Stimulated activated memory B cell treated with anti-CD40 and anti-IgM and Interleukin-4, amounts not matched to agents 10 μg/mL and 1 μg/mL and 100 μg/mL, for 72 hours (primary cell): Measurements from ENCODE around the gene OR4K17.
"Not testable (repeated sequence)": the region's sequence is repeated elsewhere in the genome, so short reads cannot be mapped to it uniquely, and the experiment has no call there.

Experiments
- ATAC-seq: fragments of 150-1000 bp; cut with Tn5 transposase; 2 replicates; pipeline ENCODE4 v1.10.0; 2021
- H3K27ac Mint-ChIP-seq: one replicate; pipeline ENCODE4 v1.8.0; 2022; ENCODE audit warnings: mild to moderate bottlenecking, mixed read lengths
- H3K27me3 Mint-ChIP-seq: one replicate; pipeline ENCODE4 v1.8.0; 2022; ENCODE audit warnings: mixed read lengths
- H3K36me3 Mint-ChIP-seq: one replicate; pipeline ENCODE4 v1.8.0; 2022; ENCODE audit warnings: mixed read lengths
- H3K4me1 Mint-ChIP-seq: one replicate; pipeline ENCODE4 v1.8.0; 2022; ENCODE audit warnings: mixed read lengths
- H3K4me3 Mint-ChIP-seq: one replicate; pipeline ENCODE4 v1.8.0; 2022; ENCODE audit warnings: mild to moderate bottlenecking, moderate library complexity, mixed read lengths
- H3K9me3 Mint-ChIP-seq: one replicate; pipeline ENCODE4 v1.8.0; 2022; ENCODE audit warnings: mixed read lengths

Gene OR4K17, protein sequence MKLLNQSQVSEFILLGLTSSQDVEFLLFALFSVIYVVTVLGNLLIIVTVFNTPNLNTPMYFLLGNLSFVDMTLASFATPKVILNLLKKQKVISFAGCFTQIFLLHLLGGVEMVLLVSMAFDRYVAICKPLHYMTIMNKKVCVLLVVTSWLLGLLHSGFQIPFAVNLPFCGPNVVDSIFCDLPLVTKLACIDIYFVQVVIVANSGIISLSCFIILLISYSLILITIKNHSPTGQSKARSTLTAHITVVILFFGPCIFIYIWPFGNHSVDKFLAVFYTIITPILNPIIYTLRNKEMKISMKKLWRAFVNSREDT

DNA sequence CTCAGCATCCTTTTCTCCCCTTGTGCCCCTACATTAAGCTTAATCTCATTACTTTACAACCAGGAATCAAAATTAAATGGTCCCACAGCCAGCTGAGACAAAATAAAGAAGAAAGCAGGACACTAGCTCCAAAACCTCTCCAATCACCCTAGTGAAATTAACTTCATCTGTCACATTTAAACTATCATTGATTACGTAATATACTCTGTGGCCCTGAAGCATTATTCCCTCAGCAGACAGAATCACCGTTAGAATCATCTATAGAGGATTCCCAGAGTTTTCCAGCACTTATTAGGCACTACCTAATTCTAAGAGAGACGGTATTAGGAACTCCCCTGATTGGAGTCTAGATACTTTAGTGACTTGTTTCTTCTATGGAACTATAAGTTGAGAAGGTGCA, at the start of gene OR4K17:
TSS of gene OR4K17 (plus strand) at position 302 of the 400 bp plus-strand sequence. CDS start 6,761 bp downstream, outside the sequence.
- H3K9me3 Mint-ChIP-seq, result peaks cover 3% of the 10 kb centered on the region
- ATAC-seq, result no peak
- H3K27me3 Mint-ChIP-seq, result no peaks in the 10 kb centered on the region
- H3K36me3 Mint-ChIP-seq, result no peaks in the 10 kb centered on the region
- no peaks in the 10 kb centered on the region for H3K4me1 Mint-ChIP-seq
- H3K27ac Mint-ChIP-seq, result no peak within 1 kb of the TSS
- no peak within 1 kb of the TSS for H3K4me3 Mint-ChIP-seq

DNA sequence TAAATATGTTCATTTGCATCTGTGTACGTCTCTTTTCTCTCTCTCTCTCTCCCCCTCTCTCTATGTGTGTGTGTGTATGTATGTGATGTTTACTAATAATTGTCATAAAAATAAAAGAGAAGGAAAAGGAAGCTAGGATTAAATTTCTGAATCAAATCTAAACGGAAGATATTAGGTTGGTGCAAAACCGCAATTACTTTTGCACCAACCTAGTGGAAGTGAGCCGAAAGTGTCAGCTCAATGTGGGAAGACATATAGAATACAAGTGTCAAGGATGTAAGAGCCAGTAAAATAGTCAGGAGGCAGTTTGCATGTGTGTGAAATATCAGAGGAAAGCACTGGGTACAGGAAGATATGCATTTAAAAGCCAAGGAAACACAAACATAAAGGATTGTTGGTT, 18.5 kb upstream of the OR4K17 start:
- no peak for ATAC-seq
- Mint-ChIP-seq H3K27ac (no peak overlapping the region), H3K4me1 (no peaks in the 10 kb centered on the region), H3K4me3 (no peak overlapping the region), H3K27me3 (no peaks in the 10 kb centered on the region), H3K9me3 (no peaks in the 10 kb centered on the region), H3K36me3 (no peaks in the 10 kb centered on the region)

DNA sequence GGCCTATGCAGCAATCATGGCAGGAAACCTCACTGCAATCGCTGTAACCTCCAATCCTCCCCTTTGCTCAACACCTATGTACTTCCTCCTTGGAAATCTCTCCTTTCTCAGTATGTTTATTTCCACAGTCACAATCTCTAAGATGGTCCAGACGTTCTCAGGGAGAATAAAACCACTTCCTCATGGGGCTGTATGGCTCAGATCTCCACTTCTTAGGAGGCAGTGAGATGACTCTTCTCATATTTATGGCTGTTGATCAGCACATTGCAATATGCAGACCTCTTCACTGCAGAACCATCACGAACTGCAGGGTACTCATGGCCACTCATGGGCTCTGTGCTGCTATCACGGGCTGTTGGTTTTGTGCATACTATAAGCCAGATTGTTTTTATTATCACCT, 17.1 kb upstream of the OR4K17 start:
- ATAC-seq, result no peak
- no peak overlapping the region for H3K4me3 Mint-ChIP-seq
- no peaks in the 10 kb centered on the region for H3K27me3 Mint-ChIP-seq
- no peaks in the 10 kb centered on the region for H3K36me3 Mint-ChIP-seq
- no peaks in the 10 kb centered on the region for H3K9me3 Mint-ChIP-seq
- H3K4me1 Mint-ChIP-seq, result no peaks in the 10 kb centered on the region
- H3K27ac Mint-ChIP-seq, result no peak overlapping the region

DNA sequence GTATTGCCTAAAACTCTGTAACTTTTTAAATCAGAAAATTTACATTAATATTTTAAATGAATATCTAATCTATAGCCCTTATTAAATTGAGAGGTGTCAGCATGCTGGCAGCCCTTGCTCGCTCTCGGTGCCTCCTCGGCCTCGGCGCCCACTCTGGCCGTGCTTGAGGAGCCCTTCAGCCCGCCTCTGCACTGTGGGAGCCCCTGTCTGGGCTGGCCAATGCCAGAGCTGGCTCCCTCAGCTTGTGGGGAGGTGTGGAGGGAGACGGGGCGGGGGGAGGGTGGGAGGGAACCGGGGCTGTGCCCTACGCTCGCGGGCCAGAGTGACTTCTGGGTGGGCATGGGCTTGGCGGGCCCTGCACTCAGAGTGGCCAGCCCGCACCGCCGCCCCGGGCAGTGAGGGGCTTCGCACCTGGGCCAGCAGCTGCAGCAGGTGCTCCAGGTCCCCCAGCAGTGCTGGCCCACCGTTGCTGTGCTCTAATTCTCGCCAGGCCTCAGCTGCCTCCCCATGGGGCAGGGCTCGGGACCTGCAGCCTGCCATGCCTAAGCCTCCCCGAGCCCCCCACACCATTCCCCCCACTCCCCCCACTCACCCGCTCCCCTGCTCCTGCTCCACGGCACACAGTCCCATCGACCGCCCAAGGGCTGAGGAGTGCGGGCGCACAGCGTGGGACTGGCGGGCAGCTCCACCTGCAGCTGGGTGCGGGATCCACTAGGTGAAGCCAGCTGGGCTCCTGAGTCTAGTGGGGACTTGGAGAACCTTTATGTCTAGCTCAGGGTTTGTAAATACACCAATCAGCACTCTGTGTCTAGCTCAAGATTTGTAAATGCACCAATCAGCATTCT, 11.4 kb upstream of the OR4K17 start:
- H3K27me3 Mint-ChIP-seq, H3K9me3 Mint-ChIP-seq, H3K27ac Mint-ChIP-seq, H3K36me3 Mint-ChIP-seq, H3K4me3 Mint-ChIP-seq, H3K4me1 Mint-ChIP-seq, ATAC-seq: not testable (repeated sequence)

DNA sequence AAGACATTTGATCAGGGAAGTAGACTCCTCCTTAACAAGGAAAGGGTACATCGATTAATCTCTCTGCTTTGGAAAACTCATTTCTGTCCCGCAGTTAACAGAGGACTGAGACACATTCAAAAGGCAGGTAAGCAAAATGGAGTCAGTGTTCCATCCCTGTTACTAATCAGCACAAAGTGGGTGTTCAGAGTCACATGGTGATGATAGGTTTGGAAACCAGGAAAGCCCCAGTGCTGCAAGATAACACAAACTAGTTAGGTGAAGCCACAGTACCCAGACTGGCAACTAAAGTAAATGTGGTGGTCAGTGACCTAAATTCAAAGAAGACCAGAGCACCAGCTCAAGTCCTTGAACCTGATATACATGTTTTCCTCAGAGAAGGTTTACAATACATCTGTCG, 1.8 kb downstream of the OR4K17 start:
- H3K36me3 Mint-ChIP-seq, result no peaks in the 10 kb centered on the region
- no peaks in the 10 kb centered on the region for H3K9me3 Mint-ChIP-seq
- no peak overlapping the region for H3K27ac Mint-ChIP-seq
- ATAC-seq, result no peak
- no peaks in the 10 kb centered on the region for H3K4me1 Mint-ChIP-seq
- no peaks in the 10 kb centered on the region for H3K27me3 Mint-ChIP-seq
- no peak overlapping the region for H3K4me3 Mint-ChIP-seq

DNA sequence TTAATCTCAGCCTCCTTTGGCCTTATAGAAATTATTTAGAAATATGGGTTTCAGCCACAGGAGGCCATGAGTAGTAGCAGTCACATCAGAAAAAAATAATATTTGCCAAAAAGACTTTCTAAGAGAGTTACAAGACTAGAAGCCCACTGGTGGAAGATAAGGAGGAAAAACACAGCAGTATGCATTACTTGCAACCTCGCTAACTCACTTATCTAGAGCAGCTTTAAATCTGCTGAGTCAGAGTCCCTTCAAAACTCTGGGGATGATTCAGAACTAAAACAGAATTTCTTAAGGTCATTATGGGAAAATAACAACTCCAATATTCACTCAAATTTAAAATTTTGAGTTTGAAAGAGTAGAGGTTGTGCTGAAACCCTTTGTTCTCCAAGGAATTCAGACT, 6.2 kb downstream of the OR4K17 start:
- ATAC-seq, result no peak
- Mint-ChIP-seq H3K27ac (no peak overlapping the region), H3K4me3 (no peak overlapping the region), H3K4me1 (no peaks in the 10 kb centered on the region), H3K27me3 (peaks cover 14% of the 10 kb centered on the region), H3K36me3 (no peaks in the 10 kb centered on the region), H3K9me3 (peaks cover 22% of the 10 kb centered on the region)

DNA sequence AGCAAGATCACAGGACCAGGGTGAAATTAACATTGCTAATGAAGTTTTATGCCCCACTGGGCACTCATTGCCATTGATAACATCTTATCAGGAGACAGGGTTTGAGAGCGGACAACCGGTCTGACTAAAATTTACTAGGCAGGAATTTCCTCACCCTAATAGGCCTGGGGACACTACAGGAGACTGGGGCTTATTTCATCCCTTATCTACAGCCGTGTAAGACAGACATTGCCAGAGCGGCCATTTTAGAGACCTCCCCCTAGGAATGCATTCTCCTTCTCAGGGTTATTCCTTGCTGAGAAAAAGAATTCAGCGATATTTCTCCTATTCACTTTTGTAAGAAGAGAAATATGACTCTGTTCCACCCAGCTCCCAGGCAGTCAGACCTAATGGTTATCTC, 8.3 kb downstream of the OR4K17 start:
- H3K9me3 Mint-ChIP-seq, result peaks cover 22% of the 10 kb centered on the region
- H3K27me3 Mint-ChIP-seq, result peaks cover 16% of the 10 kb centered on the region
- no peaks in the 10 kb centered on the region for H3K36me3 Mint-ChIP-seq
- no peaks in the 10 kb centered on the region for H3K4me1 Mint-ChIP-seq
- no peak for ATAC-seq
- H3K4me3 Mint-ChIP-seq, result no peak overlapping the region
- H3K27ac Mint-ChIP-seq, result no peak overlapping the region

DNA sequence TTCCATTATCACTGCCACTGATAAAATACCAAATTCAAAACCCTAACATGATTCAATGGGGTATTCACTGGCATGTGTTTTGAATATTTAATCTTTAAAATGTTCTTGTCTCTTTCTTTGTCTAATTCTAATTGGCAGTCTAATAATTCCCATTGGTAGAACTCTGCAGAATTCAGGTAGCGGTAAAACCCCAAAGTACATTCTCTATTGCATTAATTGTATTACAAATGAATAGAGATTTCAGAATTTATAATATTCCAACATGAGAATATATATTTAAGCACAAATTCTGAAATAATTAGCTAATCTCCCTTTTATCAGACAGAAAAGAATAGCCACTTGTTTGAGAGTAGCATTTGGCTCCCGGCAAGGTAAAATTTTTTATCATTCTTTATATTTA, 28.0 kb downstream of the OR4K17 start, which contains the start of gene OR4N5:
TSS of gene OR4N5 (plus strand) at position 301 of the 400 bp plus-strand sequence. CDS start 4,916 bp downstream, outside the sequence.
- ATAC-seq, result no peak
- Mint-ChIP-seq H3K27me3 (peaks cover 34% of the 10 kb centered on the region), H3K27ac (no peak within 1 kb of the TSS), H3K9me3 (peaks cover 3% of the 10 kb centered on the region), H3K36me3 (no peaks in the 10 kb centered on the region), H3K4me1 (no peaks in the 10 kb centered on the region), H3K4me3 (no peak within 1 kb of the TSS)

DNA sequence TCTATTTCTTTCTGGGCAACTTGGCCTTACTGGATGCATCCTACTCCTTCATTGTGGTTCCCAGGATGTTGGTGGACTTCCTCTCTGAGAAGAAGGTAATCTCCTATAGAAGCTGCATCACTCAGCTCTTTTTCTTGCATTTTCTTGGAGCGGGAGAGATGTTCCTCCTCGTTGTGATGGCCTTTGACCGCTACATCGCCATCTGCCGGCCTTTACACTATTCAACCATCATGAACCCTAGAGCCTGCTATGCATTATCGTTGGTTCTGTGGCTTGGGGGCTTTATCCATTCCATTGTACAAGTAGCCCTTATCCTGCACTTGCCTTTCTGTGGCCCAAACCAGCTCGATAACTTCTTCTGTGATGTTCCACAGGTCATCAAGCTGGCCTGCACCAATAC, 33.4 kb downstream of the OR4K17 start:
- Mint-ChIP-seq H3K36me3 (no peaks in the 10 kb centered on the region), H3K27ac (no peak overlapping the region), H3K4me1 (no peaks in the 10 kb centered on the region), H3K4me3 (no peak overlapping the region), H3K27me3 (peaks cover 19% of the 10 kb centered on the region), H3K9me3 (peaks cover 4% of the 10 kb centered on the region)
- ATAC-seq, result no peak

DNA sequence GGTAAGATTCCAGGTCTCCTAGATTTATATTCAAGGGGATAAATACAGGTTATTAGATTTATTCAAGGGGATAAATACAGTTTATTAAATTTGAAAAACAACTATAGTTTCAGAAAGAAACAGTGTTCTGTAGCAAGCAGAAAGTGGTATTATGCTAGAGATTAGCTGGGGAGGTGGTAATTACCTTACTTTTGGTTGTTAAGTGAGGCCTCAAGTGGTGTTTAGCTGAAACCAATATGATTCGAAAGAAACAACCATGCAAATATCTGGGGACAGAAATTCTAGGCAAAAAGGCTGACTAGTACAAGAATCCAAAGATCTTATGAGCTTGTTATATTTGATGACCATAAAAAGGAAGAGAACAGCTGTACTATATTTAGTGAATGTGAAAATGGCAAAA, 34.3 kb downstream of the OR4K17 start:
- no peak overlapping the region for H3K4me3 Mint-ChIP-seq
- H3K4me1 Mint-ChIP-seq, result no peaks in the 10 kb centered on the region
- ATAC-seq, result no peak

DNA sequence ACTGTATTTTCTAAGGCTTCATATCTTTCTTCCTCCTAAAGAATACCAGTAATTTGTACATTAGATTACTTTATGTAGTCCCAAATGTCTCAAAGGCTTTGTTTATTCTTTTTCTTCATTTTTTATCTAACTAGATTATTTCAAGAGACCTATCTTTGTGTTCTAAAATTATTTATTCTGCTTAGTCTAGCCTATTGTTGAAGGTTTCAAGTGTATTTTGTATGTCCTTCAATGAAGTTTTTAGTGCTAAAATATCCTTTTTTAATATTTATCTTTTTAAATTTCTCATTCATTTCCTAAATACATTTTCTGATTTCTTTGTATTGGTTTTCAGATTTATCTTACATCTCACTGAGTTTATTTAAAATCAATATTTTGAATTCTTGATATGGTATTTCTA, 53.9 kb downstream of the OR4K17 start:
- Mint-ChIP-seq H3K9me3 (peaks cover 19% of the 10 kb centered on the region), H3K4me3 (no peak overlapping the region)
- ATAC-seq, result no peak

More for the DNA sequence above, 34.3 kb downstream of the OR4K17 start:
- Mint-ChIP-seq H3K27me3 (peaks cover 22% of the 10 kb centered on the region), H3K9me3 (peaks cover 5% of the 10 kb centered on the region), H3K27ac (no peak overlapping the region), H3K36me3 (no peaks in the 10 kb centered on the region)

DNA sequence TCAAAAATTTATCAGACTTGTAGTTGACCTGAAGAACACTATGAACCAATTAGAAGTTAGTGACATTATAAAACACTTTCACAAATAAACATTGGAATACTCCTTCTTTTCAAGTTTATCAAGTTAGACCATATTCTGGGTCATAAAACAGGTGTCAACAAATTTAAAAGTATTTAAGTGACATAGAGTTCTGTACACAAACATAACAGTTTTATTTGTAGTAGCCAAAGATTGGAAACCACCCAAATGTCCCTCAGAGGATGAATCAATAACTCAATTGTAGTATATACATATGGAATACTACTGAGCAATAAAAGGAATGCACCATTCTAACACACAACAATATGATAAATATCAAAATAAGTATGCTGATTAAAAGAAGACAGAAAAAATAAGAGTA, 56.6 kb downstream of the OR4K17 start:
- H3K9me3 Mint-ChIP-seq, result peaks cover 17% of the 10 kb centered on the region
- H3K27me3 Mint-ChIP-seq, result peaks cover 22% of the 10 kb centered on the region
- no peak overlapping the region for H3K4me3 Mint-ChIP-seq
- no peak overlapping the region for H3K27ac Mint-ChIP-seq
- H3K4me1 Mint-ChIP-seq, result no peaks in the 10 kb centered on the region
- ATAC-seq, result no peak
- no peaks in the 10 kb centered on the region for H3K36me3 Mint-ChIP-seq

More for the DNA sequence above, 53.9 kb downstream of the OR4K17 start:
- Mint-ChIP-seq H3K27ac (no peak overlapping the region), H3K36me3 (no peaks in the 10 kb centered on the region), H3K4me1 (no peaks in the 10 kb centered on the region), H3K27me3 (peaks cover 22% of the 10 kb centered on the region)

DNA sequence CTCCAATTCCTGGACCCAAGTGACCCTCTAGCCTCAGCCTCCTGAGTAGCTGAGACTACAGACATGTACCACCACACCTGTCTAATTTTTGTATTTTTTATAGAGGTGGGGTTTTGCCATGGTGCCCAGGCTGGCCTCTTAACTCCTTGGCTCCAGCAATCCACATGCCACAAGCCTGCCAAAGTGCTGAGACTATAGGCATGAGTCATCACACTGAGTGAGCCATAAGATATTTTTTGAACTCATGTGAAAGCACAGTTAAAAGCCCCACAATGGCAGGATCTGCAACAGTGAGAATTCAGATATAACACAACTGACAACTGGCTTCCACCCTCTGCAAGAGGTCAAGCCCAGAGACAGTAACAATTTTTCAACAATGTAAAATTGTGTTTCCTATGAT, 59.3 kb downstream of the OR4K17 start:
- H3K9me3 Mint-ChIP-seq, ATAC-seq, H3K27ac Mint-ChIP-seq, H3K4me1 Mint-ChIP-seq, H3K4me3 Mint-ChIP-seq, H3K36me3 Mint-ChIP-seq: not testable (repeated sequence)
- peaks cover 22% of the 10 kb centered on the region for H3K27me3 Mint-ChIP-seq
